ENCODE data around the gene CCDC82.

CCDC82 gene

GRCh38 chr11:96331699-96332116 is 58.0 kb downstream of the CCDC82 start:
- H3K9ac ChIP-seq (ENCODE audit: low read depth, low read length, poor library complexity) = no peak overlapping the region
- H3K4me2 ChIP-seq (ENCODE audit: insufficient read depth, low read length, poor library complexity, severe bottlenecking) = no peak overlapping the region
- no peak overlapping the region for H3K18ac ChIP-seq (ENCODE audit: low read length)
- peaks cover 0 to 4% of the 10 kb centered on the region in 2 donors for H3K9me3 ChIP-seq (replicated peaks in 1 of 2; ENCODE audit: control insufficient read depth in 2 of 2, insufficient read depth in 1 of 2, low read depth in 1 of 2, low read length in 2 of 2)
- no peak overlapping the region for H3K4me3 ChIP-seq (ENCODE audit: low read length in 2 of 2)
- H3K23ac ChIP-seq (ENCODE audit: low read depth, low read length, poor library complexity) = no peak overlapping the region
- no peaks in the 10 kb centered on the region for H3K27me3 ChIP-seq (ENCODE audit: control insufficient read depth in 3 of 3, insufficient read depth in 3 of 3, low read depth in 1 of 3, low read length in 3 of 3)
- no peak for DNase-seq (ENCODE audit: low spot score)
- H2BK15ac ChIP-seq (ENCODE audit: low read length) = no peak overlapping the region
- H4K8ac ChIP-seq (ENCODE audit: low read depth, low read length) = no peak overlapping the region
- no peak overlapping the region for H3K27ac ChIP-seq (replicated peaks; ENCODE audit: low read length)
- no peak overlapping the region for H2AFZ ChIP-seq (ENCODE audit: low read length)
- no peak overlapping the region for H2AK5ac ChIP-seq (ENCODE audit: low read depth, low read length)
- no peak overlapping the region for H3K14ac ChIP-seq (ENCODE audit: low read length)
- H3K36me3 ChIP-seq (replicated peaks in 1 of 2; ENCODE audit: control insufficient read depth in 2 of 2, insufficient read depth in 2 of 2, low read length in 2 of 2) = peaks cover 0 to 15% of the 10 kb centered on the region in 2 donors
- peaks cover 5 to 25% of the 10 kb centered on the region in 2 donors for H3K4me1 ChIP-seq (ENCODE audit: control insufficient read depth in 2 of 2, insufficient read depth in 1 of 2, low read depth in 1 of 2, low read length in 2 of 2)
- no peak overlapping the region for H2BK12ac ChIP-seq (ENCODE audit: low read length)
- H3K79me1 ChIP-seq (ENCODE audit: low read depth, low read length) = no peaks in the 10 kb centered on the region
- H3K4ac ChIP-seq (ENCODE audit: low read length) = no peak overlapping the region
- no peak overlapping the region for H2BK5ac ChIP-seq (ENCODE audit: low read length)
- no CpG with 5 or more reads among the region's 7 CpGs for WGBS, 2 donors (ENCODE audit: extremely low coverage in 2 of 2, insufficient read length in 2 of 2, insufficient replicate concordance in 1 of 2)
- H4K91ac ChIP-seq (ENCODE audit: low read depth, low read length, poor library complexity) = no peak overlapping the region
- H2BK120ac ChIP-seq (ENCODE audit: low read depth, low read length) = no peak overlapping the region

GRCh38 chr11:96330511-96330859 is 59.2 kb downstream of the CCDC82 start:
- Histone ChIP-seq H2BK15ac (ENCODE audit: low read length) (no peak overlapping the region), H3K36me3 (replicated peaks in 1 of 2; ENCODE audit: control insufficient read depth in 2 of 2, insufficient read depth in 2 of 2, low read length in 2 of 2) (peaks cover 0 to 7% of the 10 kb centered on the region in 2 donors), H2BK120ac (ENCODE audit: low read depth, low read length) (no peak overlapping the region), H3K9me3 (replicated peaks in 1 of 2; ENCODE audit: control insufficient read depth in 2 of 2, insufficient read depth in 1 of 2, low read depth in 1 of 2, low read length in 2 of 2) (peaks cover 0 to 4% of the 10 kb centered on the region in 2 donors), H3K4ac (ENCODE audit: low read length) (no peak overlapping the region), H2AFZ (ENCODE audit: low read length) (no peak overlapping the region), H4K8ac (ENCODE audit: low read depth, low read length) (no peak overlapping the region), H2BK12ac (ENCODE audit: low read length) (no peak overlapping the region), H3K27ac (replicated peaks; ENCODE audit: low read length) (no peak overlapping the region), H3K14ac (ENCODE audit: low read length) (no peak overlapping the region), H3K79me1 (ENCODE audit: low read depth, low read length) (no peaks in the 10 kb centered on the region), H4K91ac (ENCODE audit: low read depth, low read length, poor library complexity) (no peak overlapping the region), H3K4me3 (ENCODE audit: low read length in 2 of 2) (no peak overlapping the region), H3K9ac (ENCODE audit: low read depth, low read length, poor library complexity) (no peak overlapping the region), H3K4me1 (ENCODE audit: control insufficient read depth in 2 of 2, insufficient read depth in 1 of 2, low read depth in 1 of 2, low read length in 2 of 2) (peaks cover 7 to 27% of the 10 kb centered on the region in 2 donors), H3K18ac (ENCODE audit: low read length) (no peak overlapping the region), H3K4me2 (ENCODE audit: insufficient read depth, low read length, poor library complexity, severe bottlenecking) (no peak overlapping the region), H2BK5ac (ENCODE audit: low read length) (no peak overlapping the region), H3K23ac (ENCODE audit: low read depth, low read length, poor library complexity) (no peak overlapping the region), H3K27me3 (ENCODE audit: control insufficient read depth in 3 of 3, insufficient read depth in 3 of 3, low read depth in 1 of 3, low read length in 3 of 3) (no peaks in the 10 kb centered on the region), H2AK5ac (ENCODE audit: low read depth, low read length) (no peak overlapping the region)
- no CpG with 5 or more reads among the region's 4 CpGs for WGBS, 2 donors (ENCODE audit: extremely low coverage in 2 of 2, insufficient read length in 2 of 2, insufficient replicate concordance in 1 of 2)
- no peak for DNase-seq (ENCODE audit: low spot score)

- Histone ChIP-seq H3K79me1 (ENCODE audit: low read depth, low read length) (no peaks in the 10 kb centered on the region), H2BK15ac (ENCODE audit: low read length) (no peak overlapping the region), H3K9me3 (replicated peaks in 1 of 2; ENCODE audit: control insufficient read depth in 2 of 2, insufficient read depth in 1 of 2, low read depth in 1 of 2, low read length in 2 of 2) (peaks cover 0 to 4% of the 10 kb centered on the region in 2 donors), H3K18ac (ENCODE audit: low read length) (no peak overlapping the region), H3K36me3 (replicated peaks in 1 of 2; ENCODE audit: control insufficient read depth in 2 of 2, insufficient read depth in 2 of 2, low read length in 2 of 2) (peaks cover 0 to 3% of the 10 kb centered on the region in 2 donors), H3K9ac (ENCODE audit: low read depth, low read length, poor library complexity) (no peak overlapping the region), H3K4me2 (ENCODE audit: insufficient read depth, low read length, poor library complexity, severe bottlenecking) (no peak overlapping the region), H3K14ac (ENCODE audit: low read length) (no peak overlapping the region), H2BK120ac (ENCODE audit: low read depth, low read length) (no peak overlapping the region), H2BK12ac (ENCODE audit: low read length) (no peak overlapping the region), H2AFZ (ENCODE audit: low read length) (no peak overlapping the region), H3K4me1 (ENCODE audit: control insufficient read depth in 2 of 2, insufficient read depth in 1 of 2, low read depth in 1 of 2, low read length in 2 of 2) (peaks cover 8 to 31% of the 10 kb centered on the region in 2 donors), H3K27ac (replicated peaks; ENCODE audit: low read length) (no peak overlapping the region), H3K4ac (ENCODE audit: low read length) (no peak overlapping the region), H3K23ac (ENCODE audit: low read depth, low read length, poor library complexity) (no peak overlapping the region), H3K27me3 (ENCODE audit: control insufficient read depth in 3 of 3, insufficient read depth in 3 of 3, low read depth in 1 of 3, low read length in 3 of 3) (no peaks in the 10 kb centered on the region), H4K91ac (ENCODE audit: low read depth, low read length, poor library complexity) (no peak overlapping the region), H2AK5ac (ENCODE audit: low read depth, low read length) (no peak overlapping the region), H4K8ac (ENCODE audit: low read depth, low read length) (no peak overlapping the region), H3K4me3 (ENCODE audit: low read length in 2 of 2) (no peak overlapping the region), H2BK5ac (ENCODE audit: low read length) (no peak overlapping the region)
- DNase-seq (ENCODE audit: low spot score) = no peak
- WGBS, 2 donors (ENCODE audit: extremely low coverage in 2 of 2, insufficient read length in 2 of 2, insufficient replicate concordance in 1 of 2) = no CpG with 5 or more reads among the region's 3 CpGs
Measured at GRCh38 chr11:96329855-96330510, 59.7 kb downstream of the CCDC82 start.

GRCh38 chr11:96329419-96329818 is 60.3 kb downstream of the CCDC82 start:
- H3K27me3 ChIP-seq (ENCODE audit: control insufficient read depth in 3 of 3, insufficient read depth in 3 of 3, low read depth in 1 of 3, low read length in 3 of 3) = no peaks in the 10 kb centered on the region

More at GRCh38 chr11:96329419-96329818, 60.3 kb downstream of the CCDC82 start:
- Histone ChIP-seq H4K91ac (ENCODE audit: low read depth, low read length, poor library complexity) (no peak overlapping the region), H3K9me3 (replicated peaks in 1 of 2; ENCODE audit: control insufficient read depth in 2 of 2, insufficient read depth in 1 of 2, low read depth in 1 of 2, low read length in 2 of 2) (peaks cover 0 to 4% of the 10 kb centered on the region in 2 donors), H2BK5ac (ENCODE audit: low read length) (no peak overlapping the region), H2BK15ac (ENCODE audit: low read length) (no peak overlapping the region), H3K4ac (ENCODE audit: low read length) (no peak overlapping the region), H2AFZ (ENCODE audit: low read length) (no peak overlapping the region), H3K79me1 (ENCODE audit: low read depth, low read length) (no peaks in the 10 kb centered on the region), H2BK12ac (ENCODE audit: low read length) (no peak overlapping the region), H3K14ac (ENCODE audit: low read length) (no peak overlapping the region), H2BK120ac (ENCODE audit: low read depth, low read length) (no peak overlapping the region), H3K4me1 (ENCODE audit: control insufficient read depth in 2 of 2, insufficient read depth in 1 of 2, low read depth in 1 of 2, low read length in 2 of 2) (peaks cover 9 to 32% of the 10 kb centered on the region in 2 donors), H3K4me2 (ENCODE audit: insufficient read depth, low read length, poor library complexity, severe bottlenecking) (no peak overlapping the region), H3K9ac (ENCODE audit: low read depth, low read length, poor library complexity) (no peak overlapping the region), H3K27ac (replicated peaks; ENCODE audit: low read length) (no peak overlapping the region), H3K36me3 (replicated peaks in 1 of 2; ENCODE audit: control insufficient read depth in 2 of 2, insufficient read depth in 2 of 2, low read length in 2 of 2) (peaks cover 0 to 2% of the 10 kb centered on the region in 2 donors), H3K4me3 (ENCODE audit: low read length in 2 of 2) (no peak overlapping the region), H3K18ac (ENCODE audit: low read length) (no peak overlapping the region), H4K8ac (ENCODE audit: low read depth, low read length) (no peak overlapping the region), H2AK5ac (ENCODE audit: low read depth, low read length) (no peak overlapping the region), H3K23ac (ENCODE audit: low read depth, low read length, poor library complexity) (no peak overlapping the region)
- no CpG with 5 or more reads among the region's 1 CpG for WGBS, 2 donors (ENCODE audit: extremely low coverage in 2 of 2, insufficient read length in 2 of 2, insufficient replicate concordance in 1 of 2)
- DNase-seq (ENCODE audit: low spot score) = no peak
